Measurements from ENCODE around the gene NCLN.
"Not testable (repeated sequence)": the region's sequence is repeated elsewhere in the genome, so short reads cannot be mapped to it uniquely, and the experiment has no call there.

Gene NCLN

GRCh38 chr19:3231288-3231687, 45.6 kb downstream of the NCLN start:
- DNase-seq, result no peak

DNA sequence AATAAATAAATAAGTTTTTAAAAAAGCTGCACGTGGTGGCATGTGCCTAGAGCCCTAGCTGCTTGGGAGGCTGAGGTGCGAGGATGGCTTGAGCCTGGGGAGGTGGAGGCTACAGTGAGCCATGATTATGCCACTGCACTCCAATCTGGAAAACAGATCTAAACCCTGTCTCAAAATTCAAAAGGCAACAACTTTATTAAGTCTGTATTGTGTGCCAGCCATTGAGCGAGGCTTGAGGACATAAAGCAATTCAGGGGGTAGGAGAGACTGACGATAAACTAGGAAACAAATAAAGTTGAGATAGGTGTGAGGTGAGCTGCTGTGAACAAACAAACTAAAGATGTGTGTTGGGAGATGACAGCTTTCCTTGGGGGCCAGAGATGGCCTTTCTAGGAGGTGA, 47.4 kb downstream of the NCLN start:
- DNase-seq, result no peak

DNA sequence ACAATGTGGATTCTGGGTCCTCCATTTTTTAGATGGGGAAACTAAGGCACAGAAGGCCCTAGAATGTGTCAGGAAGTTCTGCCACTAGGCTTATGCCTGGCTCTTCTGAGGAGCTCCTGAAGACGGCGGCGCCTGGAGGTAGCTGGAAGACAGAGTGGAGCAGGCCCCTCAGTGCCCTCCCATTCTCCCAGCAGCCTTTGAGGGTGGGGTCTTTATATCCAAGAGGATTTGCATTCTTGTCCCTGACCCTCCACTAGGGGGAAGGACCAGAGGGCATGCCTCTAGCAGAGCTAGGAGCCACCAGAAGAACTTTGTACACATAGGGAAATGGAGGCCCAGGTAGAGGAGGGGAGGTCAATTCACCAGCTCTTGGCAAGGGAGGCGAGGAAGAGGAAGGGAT, 48.1 kb downstream of the NCLN start:
- no peak for DNase-seq

- DNase-seq, result no peak
Measured at GRCh38 chr19:3234800-3235199, 49.1 kb downstream of the NCLN start.

DNA sequence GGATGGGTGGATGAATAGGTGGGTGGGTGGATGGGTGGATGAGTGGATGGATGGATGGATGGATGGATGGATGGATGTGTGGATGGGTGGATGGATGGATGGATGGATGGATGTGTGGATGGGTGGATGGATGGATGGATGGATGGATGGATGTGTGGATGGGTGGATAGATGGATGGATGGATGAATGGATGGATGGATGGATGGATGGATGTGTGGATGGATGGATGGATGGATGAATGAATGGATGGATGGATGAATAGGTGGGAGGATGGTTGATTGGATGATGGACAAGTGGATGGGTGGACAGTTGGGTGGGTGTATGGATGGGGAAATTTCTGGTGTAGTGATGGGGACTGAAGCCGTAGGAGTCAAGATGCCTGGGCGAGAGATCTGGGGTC, 49.9 kb downstream of the NCLN start:
- DNase-seq, result not testable (repeated sequence)

DNA sequence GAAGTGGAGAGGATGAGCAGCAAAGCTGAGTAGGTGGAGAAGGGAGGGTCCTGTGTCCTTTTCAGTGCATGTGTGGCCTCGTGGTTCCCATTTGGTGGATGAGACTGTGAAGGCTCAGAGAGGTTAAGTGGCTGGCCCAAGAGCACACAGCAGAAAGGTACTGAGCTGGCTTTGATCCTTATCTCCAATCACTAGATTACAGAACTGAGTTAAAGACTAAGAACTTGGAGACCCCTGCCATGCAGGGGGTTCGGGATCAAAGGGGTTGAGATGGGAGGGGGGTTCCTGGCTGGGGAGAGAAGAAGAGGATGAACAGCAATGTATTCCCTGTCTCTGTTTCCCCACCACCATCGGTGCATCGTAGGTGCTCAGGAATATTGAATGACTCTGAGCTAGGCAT, 50.5 kb downstream of the NCLN start:
- DNase-seq, result no peak

- no peak for DNase-seq
Measured at GRCh38 chr19:3238066-3238561, 52.4 kb downstream of the NCLN start.

GRCh38 chr19:3239367-3239766, 53.6 kb downstream of the NCLN start:
- no peak for DNase-seq

DNA sequence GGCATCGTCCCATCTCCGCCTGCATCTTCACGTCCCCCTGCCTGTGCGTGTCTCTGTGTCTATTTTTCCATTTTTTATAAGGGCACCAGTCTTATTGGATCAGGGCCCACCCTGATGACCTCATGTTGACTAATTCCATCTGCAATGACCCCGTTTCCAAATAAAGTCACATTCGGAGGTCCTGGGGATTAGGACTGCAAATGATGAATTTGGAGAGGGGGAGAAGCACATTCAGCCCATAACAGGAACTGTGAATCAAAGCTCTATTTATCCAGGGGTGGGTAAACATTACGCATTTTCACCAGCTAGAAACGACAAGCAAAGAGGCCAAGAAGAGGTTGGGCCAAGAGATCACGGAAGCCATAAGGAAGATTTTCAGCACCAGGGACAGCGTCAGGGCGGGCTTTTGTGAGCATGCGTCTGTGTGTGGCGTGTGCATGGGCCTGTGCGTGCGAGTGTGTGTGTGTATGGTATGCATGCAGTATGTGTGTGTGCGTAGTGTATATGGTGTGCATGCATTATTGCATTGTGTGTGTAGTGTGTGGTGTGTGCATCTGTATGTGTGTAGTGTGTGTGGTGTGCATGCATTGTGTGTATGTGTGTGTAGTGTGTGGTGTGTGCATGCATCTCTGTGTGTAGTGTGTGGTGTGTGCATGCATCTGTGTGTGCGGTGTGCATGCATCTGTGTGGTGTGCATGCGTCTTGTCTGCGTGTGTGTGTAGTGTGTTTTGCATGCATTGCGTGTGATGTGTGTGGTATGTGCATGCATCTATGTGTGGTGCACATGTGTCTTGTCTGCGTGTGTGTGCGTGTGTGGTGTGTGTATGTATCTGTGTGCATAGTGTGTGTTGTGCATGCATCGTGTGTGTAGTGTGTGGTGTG, 58.3 kb downstream of the NCLN start:
- DNase-seq, result peak; percentile 38

DNA sequence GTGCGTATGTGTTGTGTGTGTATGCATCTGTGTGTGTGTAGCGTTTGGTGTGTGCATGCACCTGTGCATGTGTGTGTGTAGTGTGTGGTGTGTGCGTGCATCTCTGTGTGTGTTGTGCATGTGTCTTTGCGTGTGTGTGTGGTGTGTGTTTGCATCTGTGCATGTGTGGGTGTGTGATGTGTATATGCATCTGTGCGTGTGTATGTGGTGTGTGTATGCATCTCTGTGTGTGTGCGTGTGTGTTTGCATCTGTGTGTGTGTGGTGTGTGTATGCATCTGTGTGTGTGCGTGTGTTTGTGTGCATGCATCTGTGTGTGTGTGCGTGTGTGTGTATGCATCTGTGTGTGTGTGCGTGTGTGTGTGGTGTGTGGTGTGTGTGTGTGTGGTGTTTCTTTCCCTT, 59.3 kb downstream of the NCLN start:
- no peak for DNase-seq

- no peak for DNase-seq
Measured at GRCh38 chr19:3248728-3249326, 63.1 kb downstream of the NCLN start.

DNA sequence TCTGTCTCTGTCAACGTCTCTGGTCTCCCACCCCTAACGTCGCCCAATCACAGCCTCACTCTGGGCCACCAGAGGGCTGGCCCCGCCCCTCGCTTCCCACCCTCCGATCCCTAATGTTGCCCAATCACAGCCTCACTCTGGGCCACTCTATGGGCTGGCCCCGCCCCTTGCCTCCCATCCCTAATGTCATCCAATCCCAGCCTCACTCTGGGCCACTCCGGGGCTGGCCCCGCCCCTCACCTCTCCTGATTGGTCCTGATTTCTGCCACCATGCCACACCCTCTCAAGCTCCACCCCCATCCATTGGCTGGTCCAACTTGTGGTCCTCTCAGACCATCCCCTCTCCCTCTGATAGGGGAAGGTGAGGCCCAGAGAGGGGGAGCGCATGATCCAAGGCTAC, 63.7 kb downstream of the NCLN start:
- DNase-seq, result no peak

DNA sequence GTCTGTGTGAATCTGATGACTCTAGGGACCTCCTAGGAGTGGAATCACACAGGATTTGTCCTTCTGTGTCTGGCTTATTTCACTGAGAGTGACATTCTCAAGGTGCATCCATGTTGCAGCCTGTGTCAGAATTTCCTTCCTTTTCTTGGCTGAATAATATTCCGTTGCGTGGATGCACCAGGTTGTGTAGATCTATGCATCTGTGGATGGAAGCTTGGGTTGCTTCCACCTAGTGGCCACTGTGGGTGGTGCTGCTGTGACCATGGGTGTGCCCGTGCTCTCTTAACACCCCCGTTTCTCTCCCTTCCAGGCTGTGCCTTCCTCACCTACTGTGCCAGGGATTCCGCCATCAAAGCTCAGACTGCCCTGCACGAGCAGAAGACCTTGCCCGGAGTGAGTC, 64.9 kb downstream of the NCLN start:
- DNase-seq, result peak; percentile 46

- no peak for DNase-seq
Measured at GRCh38 chr19:3251229-3251628, 65.5 kb downstream of the NCLN start.

DNA sequence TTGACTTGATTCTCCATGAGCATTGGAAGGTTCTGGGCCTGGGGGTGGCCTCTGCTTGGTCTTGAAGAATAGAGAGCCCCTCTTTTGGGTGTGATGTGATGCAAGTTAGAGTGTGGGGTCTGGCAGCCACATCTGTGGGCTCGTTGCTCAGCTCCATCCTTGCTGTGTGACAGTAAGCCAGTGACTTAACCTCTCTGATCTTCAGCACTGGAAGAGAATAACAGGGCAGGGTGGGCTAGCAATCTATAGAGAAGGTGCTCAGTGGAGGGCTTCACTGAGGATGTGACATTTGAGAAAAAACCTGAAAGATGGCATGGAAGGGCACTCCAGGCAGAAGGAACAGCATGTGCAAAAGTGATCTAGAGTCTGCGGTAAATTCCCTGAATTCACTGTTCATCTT, 66.9 kb downstream of the NCLN start:
- DNase-seq, result no peak

GRCh38 chr19:3253270-3253669, 67.5 kb downstream of the NCLN start:
- no peak for DNase-seq

DNA sequence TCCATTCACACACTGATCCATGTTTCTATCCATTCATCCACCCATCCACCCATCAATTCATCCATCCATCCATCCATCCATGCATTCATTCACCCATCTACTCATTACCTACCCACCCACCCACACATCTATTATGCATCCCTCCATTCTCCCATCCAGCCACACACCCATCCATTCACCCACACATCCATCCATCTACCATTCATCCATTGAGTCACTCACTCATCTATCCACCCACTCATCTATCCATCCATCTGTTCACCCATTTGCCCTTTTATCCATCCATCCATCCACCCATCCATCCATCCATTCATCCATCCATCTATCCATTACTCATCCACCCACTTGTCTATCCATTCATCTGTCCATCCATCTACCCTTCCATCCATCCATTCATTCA, 68.8 kb downstream of the NCLN start:
- no peak for DNase-seq

DNA sequence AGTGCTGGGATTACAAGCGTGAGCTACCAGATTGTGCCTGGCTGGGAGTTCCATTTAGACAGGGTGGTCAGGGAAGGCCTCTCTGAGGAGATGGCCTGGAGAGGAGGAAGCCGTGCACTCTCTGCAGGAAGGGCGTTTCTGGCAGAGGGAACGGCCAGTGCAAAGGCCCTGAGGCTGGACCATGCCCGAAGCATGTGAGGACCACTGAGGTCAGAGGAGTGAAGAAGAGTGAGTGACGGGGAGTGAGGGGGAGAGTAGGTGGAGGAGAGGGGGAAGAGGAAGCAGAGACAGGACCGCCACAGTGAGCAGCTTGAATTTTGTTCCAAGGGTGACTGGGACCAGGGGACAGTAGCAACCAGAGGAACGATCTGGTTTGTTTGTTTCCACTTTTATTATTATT, 71.3 kb downstream of the NCLN start:
- no peak for DNase-seq
